GM23248 (cell line): ENCODE measurements around the gene ADCY5.

Experiments
- EZH2 ChIP-seq: fragments of 200-600 bp; sonication (generic); IDR thresholded peaks from 2 replicates; pipeline ENCODE4 v1.6.1; 2018; ENCODE audit warnings: antibody characterized with exemption, mild to moderate bottlenecking; ENCODE audit not compliant: insufficient read depth, poor library complexity, severe bottlenecking
- EZH2phosphoT487 ChIP-seq: fragments of 200-600 bp; sonication (generic); IDR thresholded peaks from 2 replicates; pipeline ENCODE4 v1.6.1; 2018; ENCODE audit warnings: antibody characterized with exemption, moderate library complexity, mild to moderate bottlenecking, low read depth; ENCODE audit not compliant: insufficient read depth

GRCh38 chr3:123405936-123406510 lies 42.9 kb downstream of the ADCY5 start:
- no peak for TF ChIP-seq EZH2
- no peak for TF ChIP-seq EZH2phosphoT487
